Neural progenitor cell (in vitro differentiated cells): Measurements from ENCODE around the gene PCSK2.

Experiments
- EZH2phosphoT487 ChIP-seq: fragments of 200-600 bp; sonication (generic); IDR thresholded peaks from 2 replicates; pipeline ENCODE4 v1.6.1; 2017; ENCODE audit warnings: antibody characterized with exemption
- TF ChIP-seq, protein P1 (sequence below): fragments of 200-600 bp; sonication (generic); IDR thresholded peaks from 2 replicates; pipeline ENCODE4 v1.5.1; 2017; ENCODE audit warnings: antibody characterized with exemption, mild to moderate bottlenecking

- TF ChIP-seq, protein P1, sequence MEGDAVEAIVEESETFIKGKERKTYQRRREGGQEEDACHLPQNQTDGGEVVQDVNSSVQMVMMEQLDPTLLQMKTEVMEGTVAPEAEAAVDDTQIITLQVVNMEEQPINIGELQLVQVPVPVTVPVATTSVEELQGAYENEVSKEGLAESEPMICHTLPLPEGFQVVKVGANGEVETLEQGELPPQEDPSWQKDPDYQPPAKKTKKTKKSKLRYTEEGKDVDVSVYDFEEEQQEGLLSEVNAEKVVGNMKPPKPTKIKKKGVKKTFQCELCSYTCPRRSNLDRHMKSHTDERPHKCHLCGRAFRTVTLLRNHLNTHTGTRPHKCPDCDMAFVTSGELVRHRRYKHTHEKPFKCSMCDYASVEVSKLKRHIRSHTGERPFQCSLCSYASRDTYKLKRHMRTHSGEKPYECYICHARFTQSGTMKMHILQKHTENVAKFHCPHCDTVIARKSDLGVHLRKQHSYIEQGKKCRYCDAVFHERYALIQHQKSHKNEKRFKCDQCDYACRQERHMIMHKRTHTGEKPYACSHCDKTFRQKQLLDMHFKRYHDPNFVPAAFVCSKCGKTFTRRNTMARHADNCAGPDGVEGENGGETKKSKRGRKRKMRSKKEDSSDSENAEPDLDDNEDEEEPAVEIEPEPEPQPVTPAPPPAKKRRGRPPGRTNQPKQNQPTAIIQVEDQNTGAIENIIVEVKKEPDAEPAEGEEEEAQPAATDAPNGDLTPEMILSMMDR: no peak
- TF ChIP-seq EZH2phosphoT487: no peak
Observed at GRCh38 chr20:17500271-17500670, 273.4 kb downstream of the PCSK2 start.
